ENCODE measurements around the gene COPS3.
A peak's percentile ranks its signal among the peaks of the same experiment; 100 is the strongest.

The COPS3 gene

DNA sequence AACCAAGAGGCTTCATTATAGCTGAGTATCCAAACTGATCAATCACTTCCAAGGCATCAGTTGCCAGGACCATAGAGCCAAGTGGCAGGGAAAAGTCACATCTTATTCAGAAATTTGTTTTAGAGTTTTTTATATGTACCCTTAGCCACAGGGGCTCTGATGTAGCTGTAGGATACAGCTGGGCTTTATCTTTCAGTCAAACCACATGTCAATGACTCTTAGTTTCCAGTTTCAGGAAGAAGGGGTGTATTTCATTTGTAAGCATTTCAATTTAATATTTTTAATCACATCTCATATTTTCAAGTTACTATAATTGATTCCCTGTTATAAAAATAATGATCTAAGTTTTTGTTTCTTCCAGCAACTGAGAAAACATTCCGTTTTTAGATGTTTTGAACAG, 41.2 kb downstream of the COPS3 start:
- DNase-seq = no peak

DNA sequence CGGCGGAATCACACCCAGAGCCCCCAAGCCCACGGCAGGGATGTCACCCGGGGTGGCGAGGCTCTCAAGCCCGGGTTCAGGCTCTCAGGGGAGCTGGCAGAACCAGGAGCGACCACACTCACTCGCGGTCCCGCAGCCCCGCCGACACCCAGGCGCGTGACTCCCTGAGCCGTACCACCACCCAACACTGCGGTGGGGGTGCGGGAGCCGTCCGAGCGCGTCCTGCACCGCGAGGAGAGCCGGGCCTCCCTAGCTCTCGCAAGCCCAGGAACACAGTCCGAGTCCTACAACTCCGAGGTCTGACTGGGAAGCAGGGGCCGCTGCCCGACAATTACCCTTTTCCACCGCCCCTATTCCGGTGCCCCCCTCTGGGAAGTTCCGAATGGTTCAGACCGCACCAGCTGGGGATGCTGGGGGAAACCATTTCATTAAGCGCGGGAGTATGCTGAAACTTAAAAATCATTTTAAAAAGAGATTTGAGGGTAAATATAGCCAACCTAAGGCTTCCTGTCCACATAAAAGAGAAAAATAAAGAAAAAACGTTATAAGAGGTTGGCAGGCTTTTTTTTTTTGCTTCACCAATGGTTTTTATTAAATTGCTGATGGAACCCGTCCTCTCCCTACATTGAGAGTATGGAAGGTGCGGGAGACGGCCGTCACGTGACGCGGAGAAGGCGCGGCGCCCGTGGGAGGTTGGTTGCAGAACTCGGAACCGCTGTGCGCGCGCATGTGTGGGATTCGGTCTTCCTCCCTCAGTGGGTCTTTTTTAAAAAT, 43.8 kb downstream of the COPS3 start, which contains the start of gene FLCN:
Gene FLCN, minus strand, starts transcription at position 143 of the 774 bp plus-strand sequence. CDS start 9,031 bp downstream, outside the sequence.
- peak; percentile 85 for DNase-seq

DNA sequence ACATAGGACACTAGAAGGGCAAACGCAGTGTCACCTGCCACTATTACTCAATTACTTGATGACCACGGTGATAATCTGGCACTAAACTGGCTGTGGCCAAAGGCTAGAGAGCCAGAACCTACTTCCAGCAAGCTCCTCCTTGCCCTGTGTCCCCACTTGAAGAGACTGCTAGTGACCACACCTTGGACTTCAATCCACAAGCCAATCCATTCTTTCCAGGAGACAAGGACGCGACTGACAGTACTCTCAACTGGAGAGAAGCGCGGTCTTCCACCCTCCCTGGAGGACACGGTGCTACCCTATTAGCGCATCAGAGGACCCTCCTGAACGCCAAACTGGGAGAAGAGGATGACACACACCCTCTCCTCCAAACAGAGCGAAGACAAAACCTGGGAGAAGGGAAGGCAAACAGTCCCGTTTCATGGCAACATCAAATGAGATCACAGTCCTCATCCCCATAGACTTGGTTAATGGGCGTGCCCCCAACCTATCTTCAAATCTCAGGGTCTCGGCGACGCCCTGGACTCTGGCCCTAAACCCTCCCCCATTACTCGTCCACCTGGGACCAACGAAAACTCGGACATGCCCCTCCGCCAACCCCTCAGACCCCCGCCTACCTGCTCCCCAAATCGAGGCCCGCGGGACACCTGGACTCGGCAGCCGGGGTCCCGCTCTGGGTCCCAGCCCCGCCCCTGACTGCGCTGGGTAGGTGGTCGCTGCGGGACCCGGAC, 44.6 kb downstream of the COPS3 start:
- DNase-seq = peak; percentile 8

DNA sequence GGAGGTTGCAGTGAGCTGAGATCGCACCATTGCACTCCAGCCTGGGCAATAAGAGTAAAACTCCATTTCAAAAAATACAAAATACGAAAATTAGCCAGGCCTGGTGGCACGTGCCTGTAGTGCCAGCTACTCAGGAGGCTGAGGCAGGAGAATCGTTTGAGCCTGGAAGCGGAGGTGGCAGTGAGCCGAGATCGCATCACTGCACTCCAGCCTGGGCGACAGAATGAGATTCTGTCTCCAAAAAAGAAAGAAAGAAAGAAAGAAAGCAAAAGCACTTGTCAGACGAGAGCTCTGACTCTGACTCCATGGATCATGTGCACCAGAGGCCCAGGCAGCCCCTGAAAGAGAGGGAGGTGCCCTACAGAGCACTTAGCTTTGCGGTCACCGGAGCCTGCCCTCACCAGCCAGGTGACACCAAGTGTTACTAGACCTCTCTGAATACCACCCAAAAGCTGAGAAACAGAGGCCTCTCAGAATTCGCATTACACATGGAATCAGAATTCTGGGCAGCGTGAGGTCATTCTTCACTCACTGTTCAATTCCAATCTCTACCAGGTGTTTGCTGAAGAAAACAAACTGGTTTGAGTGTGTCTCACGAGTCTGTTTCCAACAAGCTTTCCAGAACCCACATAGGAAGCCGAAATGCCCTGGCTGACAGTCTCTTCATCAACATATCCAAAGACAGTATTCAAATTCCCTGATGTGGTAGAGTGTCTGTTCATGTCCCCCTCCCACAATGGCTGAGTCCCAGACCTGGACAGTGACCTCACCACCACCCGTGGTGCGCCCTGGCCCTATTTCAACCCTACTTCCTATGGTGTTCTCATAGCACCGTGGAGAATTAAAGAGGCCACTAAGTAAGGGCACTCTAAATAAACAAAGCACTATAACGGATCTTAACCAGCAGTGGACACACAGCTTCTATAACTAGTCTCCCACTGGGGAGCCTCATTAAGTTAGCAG, 45.6 kb downstream of the COPS3 start:
- DNase-seq = no peak

DNA sequence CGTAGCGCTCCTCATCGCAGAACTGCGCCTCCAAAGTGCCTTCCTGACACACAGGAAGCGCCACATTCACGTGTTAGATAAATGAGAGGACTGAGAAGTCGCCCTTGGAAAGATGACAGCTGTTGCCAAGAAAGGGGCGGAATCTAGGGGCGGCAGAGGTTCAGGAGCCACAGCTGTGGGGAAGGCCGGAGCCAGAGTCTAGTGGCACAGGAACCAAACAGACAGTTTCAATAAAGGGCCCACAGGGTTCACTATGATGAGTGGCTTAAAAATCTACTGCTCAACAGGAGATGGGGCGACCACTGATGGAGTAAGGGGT, 48.8 kb downstream of the COPS3 start:
- DNase-seq = no peak

DNA sequence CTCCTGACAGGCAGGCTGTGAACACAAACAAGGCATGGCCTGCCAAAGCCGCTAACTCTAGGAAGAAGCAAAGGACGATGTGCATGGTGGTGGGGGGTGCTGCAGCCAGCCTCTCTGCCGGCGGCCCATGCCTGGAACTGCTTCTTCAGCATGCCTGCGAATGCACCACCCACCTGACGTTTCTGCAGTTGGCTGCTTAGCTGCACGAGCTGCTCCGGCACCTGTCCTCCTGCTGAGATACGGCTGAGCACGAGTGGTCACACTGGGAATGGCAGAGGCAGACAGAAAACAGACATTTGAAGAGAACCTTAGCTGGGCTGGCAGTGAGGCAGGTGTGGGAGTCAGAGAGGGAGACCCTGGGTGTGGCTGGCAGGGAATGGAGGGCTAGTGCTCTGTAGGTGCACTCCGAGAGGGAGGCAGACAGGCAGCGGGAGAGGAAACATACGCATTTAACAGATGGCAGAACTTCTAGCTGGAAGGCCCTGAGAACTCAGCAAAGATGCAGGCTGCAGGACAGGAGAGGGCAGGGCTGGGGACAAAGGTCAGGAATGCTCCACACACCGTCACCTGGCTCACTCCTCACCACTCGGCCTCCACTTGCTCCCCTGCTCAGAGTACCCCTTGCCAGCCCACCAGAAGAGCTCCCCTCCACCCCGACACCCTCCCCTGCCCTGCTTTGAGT, 49.3 kb downstream of the COPS3 start:
- no peak for DNase-seq

DNA sequence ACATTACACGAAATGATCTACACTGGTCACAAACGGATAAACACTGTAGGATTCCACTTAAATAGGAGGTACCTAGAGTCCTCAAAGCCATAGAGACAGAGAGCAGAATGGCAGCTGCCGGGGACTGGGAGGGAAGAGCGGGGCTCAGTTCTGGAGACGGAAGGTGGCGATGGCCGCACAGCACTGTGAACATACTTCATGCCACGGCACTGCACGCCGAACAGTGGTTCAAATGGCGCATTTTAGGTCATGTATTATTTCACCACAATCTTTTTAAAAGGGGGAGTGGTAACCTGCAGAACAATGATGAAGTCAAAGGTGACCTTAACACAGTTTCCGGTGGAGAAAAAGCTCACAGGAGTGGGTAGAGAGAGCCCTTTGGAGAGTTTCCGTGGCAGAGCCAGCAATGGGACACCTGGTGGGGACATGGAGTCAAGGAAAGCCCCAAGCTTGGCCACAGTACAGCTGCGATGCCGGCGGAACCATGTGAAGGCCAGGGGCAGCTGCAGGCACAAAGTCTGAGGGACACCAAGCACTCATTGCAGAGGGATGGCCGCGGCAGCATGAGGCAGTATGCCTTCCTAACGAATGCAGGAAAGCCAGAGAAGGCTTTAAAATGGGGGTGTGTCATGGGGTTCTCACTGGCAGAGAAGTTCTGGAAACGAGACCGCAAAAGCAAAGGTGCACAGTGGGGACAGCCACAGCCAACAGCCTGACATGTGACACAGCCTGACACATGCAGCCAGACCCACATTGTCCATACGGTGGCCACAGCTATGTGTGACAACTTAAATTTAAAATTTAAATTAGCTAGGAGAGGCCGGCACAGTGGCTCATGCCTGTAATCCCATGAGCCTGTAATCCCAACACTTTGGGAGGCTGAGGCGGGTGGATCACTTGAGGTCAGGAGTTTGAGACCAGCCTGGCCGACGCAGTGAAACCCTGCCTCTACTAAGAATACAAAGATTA, 51.3 kb downstream of the COPS3 start:
- DNase-seq = no peak

DNA sequence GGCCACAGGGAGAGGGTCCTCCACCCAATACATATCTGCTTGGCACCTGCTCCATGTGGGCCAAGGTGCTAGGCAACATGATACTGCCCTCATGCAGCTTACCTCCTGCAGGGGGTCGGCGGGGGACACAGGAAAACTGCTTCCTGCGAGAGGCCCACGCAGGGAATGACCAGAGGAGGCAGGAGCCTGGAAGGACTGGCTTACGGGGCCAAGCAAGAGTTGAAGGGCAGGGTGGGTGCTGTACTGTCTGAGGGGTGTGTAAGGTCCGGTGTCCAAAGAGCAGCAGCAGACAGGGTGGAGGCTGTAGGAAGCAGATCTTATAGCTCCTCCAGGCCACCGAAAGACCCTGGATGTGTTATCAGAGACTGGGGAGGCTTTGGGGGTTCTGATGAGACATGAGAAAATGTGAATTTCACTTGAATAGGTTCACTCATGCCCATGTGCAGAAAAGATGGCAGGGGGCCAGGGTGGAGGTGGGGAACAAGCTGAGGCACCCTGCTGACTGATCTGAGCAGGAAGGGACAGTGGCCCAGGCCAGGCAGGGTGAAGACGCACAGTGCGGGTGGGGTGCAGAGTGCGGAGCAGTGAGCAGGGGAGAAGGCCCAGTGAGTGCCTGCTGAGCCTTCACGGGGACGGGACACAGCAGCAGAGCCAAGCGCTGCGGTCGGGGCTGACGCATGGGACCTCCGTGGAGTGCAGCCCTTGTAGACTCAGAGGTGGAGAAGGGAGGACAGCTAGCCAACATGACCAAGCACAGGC, 52.3 kb downstream of the COPS3 start:
- DNase-seq = no peak

DNA sequence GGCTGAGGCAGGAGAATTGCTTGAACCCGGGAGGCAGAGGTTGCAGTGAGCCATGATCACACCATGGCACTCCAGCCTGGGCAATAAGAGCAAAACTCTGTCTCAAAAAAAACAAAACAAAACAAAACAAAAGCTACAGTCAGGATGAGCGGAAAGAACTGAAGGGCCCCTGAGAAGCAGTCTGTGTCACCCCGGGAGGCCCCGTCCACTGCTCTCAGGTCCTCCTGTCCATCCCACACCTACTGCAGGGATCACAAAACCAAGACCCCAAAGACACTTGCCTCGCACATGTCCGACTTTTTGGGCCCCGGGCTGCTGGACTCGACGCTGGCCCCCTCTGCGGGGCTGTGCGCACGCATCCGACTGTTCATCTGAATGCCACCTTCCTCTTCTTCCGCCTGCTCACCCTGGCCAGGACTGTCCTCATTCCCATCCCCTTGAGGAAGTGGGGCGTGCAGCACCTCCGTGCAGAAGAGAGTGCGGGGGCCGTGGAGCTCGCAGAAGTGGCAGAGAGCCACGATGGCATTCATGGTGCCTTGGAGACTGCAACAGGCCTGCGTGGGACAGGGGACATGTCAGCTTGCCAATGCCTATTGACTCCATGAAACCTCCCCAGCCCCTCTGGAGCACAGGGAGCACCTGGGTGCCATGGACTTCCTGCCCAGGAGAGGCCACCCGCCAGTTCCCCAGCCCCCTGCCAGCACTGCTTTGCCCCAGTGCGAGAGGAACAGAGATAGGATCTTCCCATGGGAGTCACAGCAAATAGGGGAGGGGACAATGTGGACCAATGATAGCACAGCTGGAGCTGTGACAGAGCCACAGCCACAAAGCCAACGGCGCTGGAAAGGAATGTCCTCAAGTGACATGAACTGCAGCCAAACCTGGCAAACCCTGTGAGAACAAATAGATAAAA, 53.2 kb downstream of the COPS3 start:
- no peak for DNase-seq

DNA sequence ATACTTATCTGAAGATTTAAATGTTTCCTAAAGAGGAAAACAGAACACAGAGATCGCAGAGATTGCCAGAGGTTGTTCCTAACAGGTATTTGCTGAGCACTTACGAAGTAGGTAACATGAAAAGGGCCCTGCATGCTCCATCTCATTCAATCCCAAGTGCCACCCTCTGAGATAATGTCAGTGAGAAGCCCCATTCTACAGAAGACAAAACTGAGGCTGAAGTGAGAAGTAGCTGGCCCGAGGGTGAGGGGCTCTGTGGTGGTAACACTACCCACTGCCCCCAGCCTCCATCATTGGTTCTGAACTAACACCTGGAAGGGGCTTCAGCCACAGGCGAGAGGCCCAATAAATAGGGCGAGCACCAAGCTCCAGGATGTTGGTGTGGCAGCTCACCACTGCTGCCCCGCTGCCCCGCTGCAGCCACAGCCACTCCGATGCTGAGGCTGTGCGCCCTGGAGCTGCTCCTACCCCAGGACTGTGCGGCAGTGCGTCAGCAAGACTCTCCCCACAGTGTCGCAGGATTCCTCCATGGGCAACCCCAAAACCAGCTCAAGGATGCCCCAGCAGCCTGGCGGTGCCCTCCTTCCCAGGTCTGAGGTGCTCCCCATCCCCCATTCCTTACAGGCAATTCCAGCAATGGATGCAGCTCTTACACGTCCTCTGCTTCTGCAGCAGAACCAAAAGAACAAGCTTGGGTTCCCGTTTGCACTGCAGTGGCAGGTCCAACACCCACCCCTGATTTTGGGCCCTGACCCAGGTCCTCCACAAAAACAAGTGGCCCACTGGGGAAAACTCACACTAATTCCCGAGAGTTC, 54.4 kb downstream of the COPS3 start:
- no peak for DNase-seq

DNA sequence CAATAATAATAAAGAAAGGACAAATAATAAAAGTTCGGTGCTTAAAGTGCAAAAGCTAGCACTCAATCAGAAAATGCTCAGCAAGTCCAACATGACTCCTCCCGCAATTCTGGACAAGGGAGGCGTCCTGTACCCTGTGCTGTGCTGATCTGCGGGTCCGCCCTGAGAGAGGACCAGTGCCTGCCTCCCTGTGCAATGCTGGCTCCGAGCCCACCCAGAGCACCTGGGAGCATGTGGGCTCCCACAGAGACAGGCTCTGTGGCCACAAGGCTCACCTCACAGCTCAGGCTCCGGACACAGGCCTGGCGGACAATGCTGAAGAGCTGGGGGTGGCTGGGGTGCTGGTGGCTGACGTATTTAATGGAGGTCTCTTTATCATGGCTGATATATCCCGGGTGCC, 55.1 kb downstream of the COPS3 start:
- DNase-seq = no peak

DNA sequence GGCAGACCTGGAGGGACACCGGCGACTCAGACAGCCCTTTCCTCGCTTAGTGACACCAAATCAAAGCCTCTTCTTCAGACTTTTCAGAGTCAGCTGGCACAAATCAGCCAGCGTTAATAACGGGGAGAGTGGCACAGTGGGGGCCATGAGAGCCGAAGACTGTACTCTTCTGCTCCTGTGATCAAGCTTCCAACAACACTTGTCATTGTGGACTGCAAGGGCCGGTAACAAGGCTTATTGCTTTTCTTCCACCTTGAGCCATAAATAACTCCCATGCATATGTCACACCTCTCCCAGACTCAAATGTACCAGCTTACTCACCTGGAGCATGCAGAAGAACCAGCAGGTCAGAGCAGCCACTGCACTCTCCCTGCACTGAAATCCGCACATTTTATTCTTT, 56.9 kb downstream of the COPS3 start:
- DNase-seq = no peak

DNA sequence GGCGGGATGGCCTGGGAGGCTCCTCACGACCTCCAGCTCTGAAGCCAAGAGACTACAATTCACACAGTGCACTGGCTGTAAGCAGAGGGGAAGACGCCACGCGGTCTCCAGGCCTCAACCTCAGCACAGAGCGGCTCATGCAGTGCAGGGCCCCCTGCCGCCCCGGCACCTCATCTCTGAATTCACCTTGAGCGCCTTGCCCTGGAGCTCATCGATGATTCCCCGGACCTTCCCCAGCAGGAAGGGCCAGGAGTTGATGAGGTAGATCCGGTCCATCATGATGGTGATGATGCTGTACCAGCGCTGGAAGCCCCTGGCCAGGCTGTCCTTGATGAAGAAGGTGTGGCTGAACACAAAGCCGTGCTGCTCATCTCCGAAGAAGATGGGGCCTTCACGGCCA, 57.3 kb downstream of the COPS3 start:
- DNase-seq = no peak

DNA sequence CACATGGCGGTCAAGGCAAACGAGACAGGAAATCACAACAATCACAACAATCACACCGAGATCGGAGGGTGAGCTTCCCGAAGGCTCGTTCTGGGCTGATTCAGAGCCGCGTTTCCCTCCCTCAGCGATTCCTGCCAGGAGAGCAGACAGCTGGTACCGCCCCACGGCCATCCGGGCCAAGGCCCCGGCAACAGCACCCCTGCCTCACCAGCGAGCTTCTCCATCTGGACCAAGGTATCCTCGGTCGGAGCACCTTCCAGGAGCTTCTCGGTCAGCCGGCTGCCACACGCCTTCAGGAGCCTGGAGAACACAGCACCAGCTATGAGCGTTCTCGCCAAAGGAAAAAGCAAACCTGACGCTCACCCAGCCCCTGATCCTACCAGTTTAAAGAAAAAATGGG, 59.7 kb downstream of the COPS3 start:
- no peak for DNase-seq

DNA sequence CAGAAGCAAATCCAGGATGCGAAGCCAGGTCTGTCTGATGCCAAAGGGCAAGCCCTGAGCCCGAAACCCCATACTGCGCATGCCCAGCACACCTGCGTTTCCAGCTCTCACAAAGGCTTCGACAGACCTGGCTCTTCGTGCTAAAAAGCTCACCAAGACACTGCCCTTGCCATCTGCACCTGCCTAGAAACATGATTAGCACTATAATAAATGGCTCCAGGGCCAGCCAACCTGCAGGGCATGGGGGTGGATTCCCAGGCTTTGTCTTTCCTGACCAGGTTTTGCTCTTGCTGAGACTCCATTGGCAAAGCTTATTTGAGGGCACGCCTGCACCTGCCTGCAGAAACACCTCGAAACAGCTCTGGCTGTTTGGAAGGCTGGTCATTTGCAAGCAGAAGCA, 60.5 kb downstream of the COPS3 start:
- peak; percentile 95 for DNase-seq

DNA sequence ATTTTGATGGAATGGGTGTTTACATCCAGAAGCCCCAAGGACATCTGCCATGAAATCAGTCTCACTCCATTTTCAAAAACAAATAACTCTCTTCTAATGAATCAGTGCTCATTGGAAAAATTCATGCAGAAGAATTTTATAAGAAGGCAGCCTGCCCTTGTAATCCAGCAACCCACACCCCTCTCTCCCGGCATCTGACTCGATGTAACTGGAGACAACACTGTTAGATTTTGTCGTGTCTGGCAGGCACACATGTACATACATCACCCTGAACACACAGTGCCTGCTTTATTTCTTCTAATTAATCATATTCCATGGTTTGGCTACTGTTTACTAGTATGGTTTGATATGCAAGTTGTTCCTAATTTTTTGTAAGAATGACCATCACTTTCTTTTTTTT, 63.1 kb downstream of the COPS3 start:
- no peak for DNase-seq

DNA sequence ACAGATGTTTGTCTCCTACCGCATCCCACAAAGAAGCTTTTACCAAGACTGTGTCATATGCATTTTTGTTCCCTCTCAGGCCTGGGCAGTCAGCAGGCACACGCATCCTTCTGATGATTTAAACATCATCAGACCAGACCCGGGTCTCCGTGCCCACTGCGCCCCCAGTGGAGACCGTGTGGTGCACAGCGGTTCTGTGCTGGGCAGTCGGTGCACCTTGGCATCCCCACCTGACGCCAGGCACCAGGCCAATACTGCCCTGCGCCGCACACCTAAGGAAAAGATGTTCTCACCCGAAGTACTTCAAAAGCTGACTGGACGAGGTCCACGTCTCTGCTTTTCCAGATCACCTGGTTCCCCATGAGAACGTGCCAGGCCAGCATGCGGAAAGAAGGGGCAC, 64.3 kb downstream of the COPS3 start:
- DNase-seq = no peak

DNA sequence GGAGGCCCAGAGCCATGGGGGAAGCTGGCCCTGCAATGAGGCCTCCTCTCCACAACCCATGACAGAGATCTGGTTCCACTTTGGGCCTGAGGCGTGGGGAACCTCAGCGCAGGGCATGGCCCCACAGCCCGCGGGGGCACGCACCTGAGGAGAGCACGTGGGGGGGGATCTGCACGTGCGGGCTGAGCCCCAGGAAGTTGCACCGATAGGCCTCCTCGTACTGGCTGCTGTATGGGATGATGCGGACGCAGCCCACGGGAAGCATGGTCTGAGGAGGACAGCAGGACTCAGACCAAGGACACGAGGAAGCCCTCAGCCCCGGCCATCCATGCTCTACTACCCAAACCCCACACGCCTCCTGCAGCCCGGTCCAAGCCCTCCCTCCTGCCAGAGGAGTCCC, 64.8 kb downstream of the COPS3 start:
- DNase-seq = no peak

DNA sequence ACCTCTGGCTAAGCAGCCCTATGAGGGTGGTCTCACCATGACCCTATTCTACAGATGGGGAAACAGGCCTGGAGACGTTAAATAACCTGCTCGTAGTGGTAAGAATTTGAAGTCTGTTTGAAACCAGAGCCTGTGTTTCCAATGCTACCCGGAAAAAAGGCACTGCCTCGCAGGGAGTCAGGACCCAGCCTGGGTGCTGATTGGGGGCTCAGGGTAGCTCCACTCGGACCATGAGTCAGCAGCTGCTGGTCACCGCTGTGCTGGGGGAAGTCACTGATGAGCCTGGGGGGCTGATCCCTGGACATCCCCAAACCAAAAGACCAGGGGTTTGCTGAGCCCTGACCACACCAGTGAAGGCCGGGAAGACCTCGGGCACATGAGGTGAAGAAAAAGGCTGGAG, 65.5 kb downstream of the COPS3 start:
- no peak for DNase-seq
